Cardiac muscle cell (in vitro differentiated cells and primary cell): ENCODE data around the gene BBS12. TPM values are rescaled to one million over a fixed set of nuclear protein-coding genes. Genes with fewer than 3 reads are reported as not detected.
A peak's percentile ranks its signal among the peaks of the same experiment; 100 is the strongest.

Source experiments
- DNase-seq, 2 donors: peaks; one replicate each; pipeline versions ENCODE4 v3.0.0 to v3.0.0-alpha.2; 2010 to 2017; ENCODE audit warnings: low read depth in 1 of 2, low spot score in 1 of 2
- H3K27ac ChIP-seq: fragments of 200-600 bp; sonication (generic); 2 replicates; pipeline ENCODE4 v1.5.1; 2016
- H3K27me3 ChIP-seq: fragments of 200-600 bp; sonication (generic); 2 replicates; pipeline ENCODE4 v1.6.0; 2016; ENCODE audit warnings: control low read depth
- H3K36me3 ChIP-seq: fragments of 200-600 bp; sonication (generic); 2 replicates; pipeline ENCODE4 v1.5.1; 2016; ENCODE audit warnings: control low read depth
- H3K4me1 ChIP-seq: fragments of 200-600 bp; sonication (generic); 2 replicates; pipeline ENCODE4 v1.8.1; 2017; ENCODE audit warnings: low read depth, mild to moderate bottlenecking, mixed run types
- H3K4me3 ChIP-seq: fragments of 200-600 bp; sonication (generic); 2 replicates; pipeline ENCODE4 v1.5.1; 2016; ENCODE audit warnings: mild to moderate bottlenecking
- H3K9me3 ChIP-seq: fragments of 200-600 bp; sonication (generic); 2 replicates; pipeline ENCODE4 v1.5.1; 2017; ENCODE audit warnings: low read depth, mild to moderate bottlenecking, control low read depth
- polyA plus RNA-seq: library from polyadenylated mRNA; unstranded; fragments of >200 nt; fragmentation: Nextera tagmentation; extraction: Ambion mirVana; gene quantifications from 2 replicates; pipeline ENCODE4 v1.2.1, GENCODE V29; 2016
- total RNA-seq: library from RNA; depleted of rRNA; stranded (reverse); fragments of >200 nt; gene quantifications from 2 replicates; pipeline ENCODE4 v1.2.3, GENCODE V29; 2016
- TF ChIP-seq, protein P1 (sequence below): IDR thresholded peaks from 2 replicates; pipeline ENCODE4 v1.5.1; 2012; ENCODE audit warnings: low read depth, mild to moderate bottlenecking, low read length

Gene BBS12
- total and polyA plus RNA-seq, 2 experiments from 2014 or later = 4.9 to 7.4 TPM

- Histone ChIP-seq H3K4me3 (no peak overlapping the region), H3K9me3 (no peaks in the 10 kb centered on the region), H3K27ac (no peak overlapping the region), H3K36me3 (no peaks in the 10 kb centered on the region), H3K27me3 (no peaks in the 10 kb centered on the region), H3K4me1 (no peaks in the 10 kb centered on the region)
- DNase-seq = no peak
- TF ChIP-seq, protein P1, sequence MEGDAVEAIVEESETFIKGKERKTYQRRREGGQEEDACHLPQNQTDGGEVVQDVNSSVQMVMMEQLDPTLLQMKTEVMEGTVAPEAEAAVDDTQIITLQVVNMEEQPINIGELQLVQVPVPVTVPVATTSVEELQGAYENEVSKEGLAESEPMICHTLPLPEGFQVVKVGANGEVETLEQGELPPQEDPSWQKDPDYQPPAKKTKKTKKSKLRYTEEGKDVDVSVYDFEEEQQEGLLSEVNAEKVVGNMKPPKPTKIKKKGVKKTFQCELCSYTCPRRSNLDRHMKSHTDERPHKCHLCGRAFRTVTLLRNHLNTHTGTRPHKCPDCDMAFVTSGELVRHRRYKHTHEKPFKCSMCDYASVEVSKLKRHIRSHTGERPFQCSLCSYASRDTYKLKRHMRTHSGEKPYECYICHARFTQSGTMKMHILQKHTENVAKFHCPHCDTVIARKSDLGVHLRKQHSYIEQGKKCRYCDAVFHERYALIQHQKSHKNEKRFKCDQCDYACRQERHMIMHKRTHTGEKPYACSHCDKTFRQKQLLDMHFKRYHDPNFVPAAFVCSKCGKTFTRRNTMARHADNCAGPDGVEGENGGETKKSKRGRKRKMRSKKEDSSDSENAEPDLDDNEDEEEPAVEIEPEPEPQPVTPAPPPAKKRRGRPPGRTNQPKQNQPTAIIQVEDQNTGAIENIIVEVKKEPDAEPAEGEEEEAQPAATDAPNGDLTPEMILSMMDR = no peak
Measured at GRCh38 chr4:122775039-122775438, 42.5 kb downstream of the BBS12 start.

DNA sequence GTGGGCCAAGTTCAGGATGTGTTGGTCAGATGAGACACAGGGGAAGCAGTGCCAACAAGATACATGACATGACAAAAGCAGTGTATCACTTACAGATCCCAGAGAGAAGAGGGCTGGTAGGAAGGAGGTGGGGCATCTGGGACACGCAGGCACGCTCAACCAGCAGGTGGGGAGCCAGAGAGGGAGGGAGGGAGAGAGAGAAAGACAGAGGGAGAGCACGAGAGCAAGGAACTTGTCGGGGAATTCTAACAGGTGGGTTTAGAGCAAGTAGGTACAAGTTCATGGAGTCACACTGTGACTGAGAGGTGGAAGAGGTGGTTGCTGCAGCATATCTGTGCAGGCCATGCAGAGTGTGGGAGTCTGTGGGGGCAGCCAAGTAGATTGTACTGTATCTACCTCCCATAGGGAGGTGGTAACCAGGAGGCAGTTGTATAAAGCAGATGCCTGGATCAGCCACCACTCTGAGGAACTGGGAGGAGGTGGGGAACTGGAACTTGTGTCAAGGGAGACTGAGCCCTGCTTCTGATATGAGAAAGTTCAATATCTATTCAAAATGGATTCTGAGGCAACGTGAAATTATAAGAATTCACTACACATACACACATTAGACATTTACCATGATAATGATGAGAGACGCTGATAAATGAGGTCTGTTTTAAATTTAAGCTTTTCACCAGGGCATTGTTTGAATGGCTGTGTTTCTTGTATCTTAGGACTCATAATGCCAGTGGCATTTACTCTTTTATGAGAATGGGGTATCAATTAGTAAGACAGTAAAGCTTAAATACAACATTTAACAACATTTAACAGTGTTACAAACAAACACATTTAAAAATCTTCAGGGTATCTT, 43.7 kb downstream of the BBS12 start:
- Histone ChIP-seq H3K36me3 (no peaks in the 10 kb centered on the region), H3K27me3 (no peaks in the 10 kb centered on the region), H3K4me3 (no peak overlapping the region), H3K27ac (no peak overlapping the region), H3K4me1 (no peaks in the 10 kb centered on the region), H3K9me3 (no peaks in the 10 kb centered on the region)
- TF ChIP-seq, protein P1 = no peak
- no peak for DNase-seq

- TF ChIP-seq, protein P1 = no peak
- Histone ChIP-seq H3K27me3 (no peaks in the 10 kb centered on the region), H3K4me3 (no peak overlapping the region), H3K27ac (no peak overlapping the region), H3K9me3 (no peaks in the 10 kb centered on the region), H3K36me3 (no peaks in the 10 kb centered on the region), H3K4me1 (no peaks in the 10 kb centered on the region)
- DNase-seq = peak in 1 of 2 donors; percentile 44
Measured at GRCh38 chr4:122776916-122777315, 44.4 kb downstream of the BBS12 start.

- TF ChIP-seq, protein P1 = no peak
- Histone ChIP-seq H3K27ac (no peak overlapping the region), H3K36me3 (no peaks in the 10 kb centered on the region), H3K4me1 (no peaks in the 10 kb centered on the region), H3K9me3 (no peaks in the 10 kb centered on the region), H3K27me3 (no peaks in the 10 kb centered on the region), H3K4me3 (no peak overlapping the region)
- DNase-seq = peak in 1 of 2 donors; percentile 70
Measured at GRCh38 chr4:122777846-122778673, 45.6 kb downstream of the BBS12 start.

- no peak overlapping the region for H3K27ac ChIP-seq
- H3K4me3 ChIP-seq = no peak overlapping the region
- TF ChIP-seq, protein P1 = no peak
- H3K4me1 ChIP-seq = no peaks in the 10 kb centered on the region
- no peaks in the 10 kb centered on the region for H3K36me3 ChIP-seq
- no peak for DNase-seq
- no peaks in the 10 kb centered on the region for H3K9me3 ChIP-seq
- H3K27me3 ChIP-seq = no peaks in the 10 kb centered on the region
Measured at GRCh38 chr4:122781486-122781885, 49.0 kb downstream of the BBS12 start.
